ENCODE results near the gene LETM1. TPM values are rescaled to one million over a fixed set of nuclear protein-coding genes. Genes with fewer than 3 reads are reported as not detected.
A peak's percentile ranks its signal among the peaks of the same experiment; 100 is the strongest.

LETM1 gene
- total and polyA plus RNA-seq, 2 of the 13 experiments (the other 11 are each of a cell fraction or from before 2014, with no cell fraction given), result 9.7 to 41.6 TPM

GRCh38 chr4:1870578-1871443, 14.9 kb upstream of the LETM1 start, which contains the start of gene NSD2 (continued):
- TF ChIP-seq ZKSCAN5 (CRISPR knock-in tag; IDR thresholded peaks at IDR 0.05) (no peak), SMARCC2 (IDR thresholded peaks at IDR 0.05) (no peak), SKI (IDR thresholded peaks at IDR 0.05; ENCODE audit: partially characterized antibody) (peak; percentile 37), ZNF296 (CRISPR knock-in tag; conservative IDR thresholded peaks at IDR 0.05) (no peak), NCOA5 (CRISPR knock-in tag; IDR thresholded peaks at IDR 0.05) (no peak), CENPT (CRISPR knock-in tag; IDR thresholded peaks at IDR 0.05; ENCODE audit: low read depth) (peak; percentile 89; the same call in 1 of the 2 replicates), ZNF773 (CRISPR knock-in tag; IDR thresholded peaks at IDR 0.05; ENCODE audit: borderline replicate concordance) (peak; percentile 75), SNAPC5 (CRISPR knock-in tag; IDR thresholded peaks at IDR 0.05; ENCODE audit: borderline replicate concordance) (0 out of 2 replicates have a peak, but pooled peaks have one; percentile 60), RELA (CRISPR knock-in tag; IDR thresholded peaks at IDR 0.05) (no peak), SOX5 (CRISPR knock-in tag; IDR thresholded peaks at IDR 0.05; ENCODE audit: borderline replicate concordance) (no peak), RNF219 (CRISPR knock-in tag; IDR thresholded peaks at IDR 0.05) (no peak), CTCF (CRISPR knock-in tag; IDR thresholded peaks at IDR 0.05) (no peak), MAZ (IDR thresholded peaks at IDR 0.05; ENCODE audit: borderline replicate concordance, low read depth, low read length) (0 out of 2 replicates have a peak, but pooled peaks have one; percentile 17), MAZ (CRISPR knock-in tag; IDR thresholded peaks at IDR 0.05; ENCODE audit: low read depth) (peak; percentile 57), MEIS1 (CRISPR knock-in tag; IDR thresholded peaks at IDR 0.05; ENCODE audit: borderline replicate concordance) (no peak; the same call in 1 of the 2 replicates), ZNF619 (CRISPR knock-in tag; IDR thresholded peaks at IDR 0.05) (no peak), ZNF503 (CRISPR knock-in tag; IDR thresholded peaks at IDR 0.05) (peak; percentile 75)
- TF ChIP-seq, protein P1, sequence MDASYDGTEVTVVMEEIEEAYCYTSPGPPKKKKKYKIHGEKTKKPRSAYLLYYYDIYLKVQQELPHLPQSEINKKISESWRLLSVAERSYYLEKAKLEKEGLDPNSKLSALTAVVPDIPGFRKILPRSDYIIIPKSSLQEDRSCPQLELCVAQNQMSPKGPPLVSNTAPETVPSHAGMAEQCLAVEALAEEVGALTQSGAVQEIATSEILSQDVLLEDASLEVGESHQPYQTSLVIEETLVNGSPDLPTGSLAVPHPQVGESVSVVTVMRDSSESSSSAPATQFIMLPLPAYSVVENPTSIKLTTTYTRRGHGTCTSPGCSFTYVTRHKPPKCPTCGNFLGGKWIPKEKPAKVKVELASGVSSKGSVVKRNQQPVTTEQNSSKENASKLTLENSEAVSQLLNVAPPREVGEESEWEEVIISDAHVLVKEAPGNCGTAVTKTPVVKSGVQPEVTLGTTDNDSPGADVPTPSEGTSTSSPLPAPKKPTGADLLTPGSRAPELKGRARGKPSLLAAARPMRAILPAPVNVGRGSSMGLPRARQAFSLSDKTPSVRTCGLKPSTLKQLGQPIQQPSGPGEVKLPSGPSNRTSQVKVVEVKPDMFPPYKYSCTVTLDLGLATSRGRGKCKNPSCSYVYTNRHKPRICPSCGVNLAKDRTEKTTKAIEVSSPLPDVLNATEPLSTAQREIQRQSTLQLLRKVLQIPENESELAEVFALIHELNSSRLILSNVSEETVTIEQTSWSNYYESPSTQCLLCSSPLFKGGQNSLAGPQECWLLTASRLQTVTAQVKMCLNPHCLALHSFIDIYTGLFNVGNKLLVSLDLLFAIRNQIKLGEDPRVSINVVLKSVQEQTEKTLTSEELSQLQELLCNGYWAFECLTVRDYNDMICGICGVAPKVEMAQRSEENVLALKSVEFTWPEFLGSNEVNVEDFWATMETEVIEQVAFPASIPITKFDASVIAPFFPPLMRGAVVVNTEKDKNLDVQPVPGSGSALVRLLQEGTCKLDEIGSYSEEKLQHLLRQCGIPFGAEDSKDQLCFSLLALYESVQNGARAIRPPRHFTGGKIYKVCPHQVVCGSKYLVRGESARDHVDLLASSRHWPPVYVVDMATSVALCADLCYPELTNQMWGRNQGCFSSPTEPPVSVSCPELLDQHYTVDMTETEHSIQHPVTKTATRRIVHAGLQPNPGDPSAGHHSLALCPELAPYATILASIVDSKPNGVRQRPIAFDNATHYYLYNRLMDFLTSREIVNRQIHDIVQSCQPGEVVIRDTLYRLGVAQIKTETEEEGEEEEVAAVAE (CRISPR knock-in tag; IDR thresholded peaks at IDR 0.05; ENCODE audit: borderline replicate concordance), result peak; percentile 44; the same call in 1 of the 2 replicates
